ENCODE results near the gene KDM2B. TPM values are rescaled to one million over a fixed set of nuclear protein-coding genes. Genes with fewer than 3 reads are reported as not detected.

Gene KDM2B
- total RNA-seq, 1 donor from 2014 or later, result 15.8 TPM

- no peak for DNase-seq (ENCODE audit: low read depth)
Observed at GRCh38 chr12:121561009-121561395, 19.8 kb downstream of the KDM2B start.

- DNase-seq (ENCODE audit: low read depth), result no peak
Observed at GRCh38 chr12:121560392-121561008, 20.3 kb downstream of the KDM2B start.

GRCh38 chr12:121558956-121559355 is 21.9 kb downstream of the KDM2B start:
- no peak for DNase-seq (ENCODE audit: low read depth)

- no peak for DNase-seq (ENCODE audit: low read depth)
Observed at GRCh38 chr12:121550974-121551634, 29.7 kb downstream of the KDM2B start.

- no peak for DNase-seq (ENCODE audit: low read depth)
Observed at GRCh38 chr12:121549075-121549474, 31.7 kb downstream of the KDM2B start.

- no peak for DNase-seq (ENCODE audit: low read depth)
Observed at GRCh38 chr12:121545480-121545879, 35.3 kb downstream of the KDM2B start.

- DNase-seq (ENCODE audit: low read depth), result no peak
Observed at GRCh38 chr12:121543786-121544185, 37.0 kb downstream of the KDM2B start.

GRCh38 chr12:121539908-121540307 is 40.9 kb downstream of the KDM2B start:
- no peak for DNase-seq (ENCODE audit: low read depth)

- peak; percentile 15 for DNase-seq (ENCODE audit: low read depth)
Observed at GRCh38 chr12:121538699-121539061, 42.1 kb downstream of the KDM2B start.

GRCh38 chr12:121537814-121538698 is 42.8 kb downstream of the KDM2B start:
- no peak for DNase-seq (ENCODE audit: low read depth)

- DNase-seq (ENCODE audit: low read depth), result peak; percentile 62
Observed at GRCh38 chr12:121536899-121537813, 43.7 kb downstream of the KDM2B start.

GRCh38 chr12:121536054-121536898 is 44.5 kb downstream of the KDM2B start:
- peak; percentile 64 for DNase-seq (ENCODE audit: low read depth)

GRCh38 chr12:121535150-121536053 is 45.4 kb downstream of the KDM2B start:
- no peak for DNase-seq (ENCODE audit: low read depth)

GRCh38 chr12:121534495-121535148 is 46.2 kb downstream of the KDM2B start:
- no peak for DNase-seq (ENCODE audit: low read depth)

- DNase-seq (ENCODE audit: low read depth), result no peak
Observed at GRCh38 chr12:121533394-121534090, 47.3 kb downstream of the KDM2B start.

GRCh38 chr12:121532503-121533393 is 48.1 kb downstream of the KDM2B start:
- DNase-seq (ENCODE audit: low read depth), result no peak

- no peak for DNase-seq (ENCODE audit: low read depth)
Observed at GRCh38 chr12:121531356-121531750, 49.5 kb downstream of the KDM2B start.
